Smooth muscle cell (in vitro differentiated cells): ENCODE data around the gene LDLRAD3. TPM values are rescaled to one million over a fixed set of nuclear protein-coding genes. Genes with fewer than 3 reads are reported as not detected.

Source experiments
- DNase-seq: peaks from one replicate; lab custom pipeline; 2025; ENCODE audit not compliant: unreplicated experiment; lab: John Stamatoyannopoulos, UW
- H2AFZ ChIP-seq: fragments of 200-600 bp; sonication (generic); 2 replicates; pipeline ENCODE4 v1.6.0; 2016; ENCODE audit warnings: antibody characterized with exemption, low read depth, mild to moderate bottlenecking
- H3F3A ChIP-seq: fragments of 200-600 bp; sonication (generic); 2 replicates; pipeline ENCODE4 v1.6.0; 2017; ENCODE audit warnings: antibody characterized with exemption, low read depth
- H3K27ac ChIP-seq: fragments of 200-600 bp; sonication (generic); 2 replicates; pipeline ENCODE4 v1.5.1; 2016; ENCODE audit warnings: low read depth, mild to moderate bottlenecking
- H3K27me3 ChIP-seq: fragments of 200-600 bp; sonication (generic); 2 replicates; pipeline ENCODE4 v1.6.1; 2016; ENCODE audit warnings: low read depth, mild to moderate bottlenecking
- H3K36me3 ChIP-seq: fragments of 200-600 bp; sonication (generic); 2 replicates; pipeline ENCODE4 v1.5.1; 2016; ENCODE audit warnings: low read depth
- H3K4me1 ChIP-seq: fragments of 200-600 bp; sonication (generic); 2 replicates; pipeline ENCODE4 v1.5.1; 2016; ENCODE audit warnings: low read depth
- H3K4me2 ChIP-seq: fragments of 200-600 bp; sonication (generic); 2 replicates; pipeline ENCODE4 v1.6.0; 2016; ENCODE audit warnings: mild to moderate bottlenecking
- H3K4me3 ChIP-seq: fragments of 200-600 bp; sonication (generic); 2 replicates; pipeline ENCODE4 v1.5.1; 2016; ENCODE audit warnings: mild to moderate bottlenecking
- H3K79me2 ChIP-seq: fragments of 200-600 bp; sonication (generic); 2 replicates; pipeline ENCODE4 v1.6.0; 2016; ENCODE audit warnings: low read depth, mild to moderate bottlenecking
- H3K9ac ChIP-seq: fragments of 200-600 bp; sonication (generic); 2 replicates; pipeline ENCODE4 v1.6.0; 2016; ENCODE audit warnings: low read depth
- H3K9me3 ChIP-seq: fragments of 200-600 bp; sonication (generic); replicated peaks from 2 replicates; pipeline ENCODE4 v1.5.1; 2016; ENCODE audit warnings: low read depth
- H4K20me1 ChIP-seq: fragments of 200-600 bp; sonication (generic); 2 replicates; pipeline ENCODE4 v1.6.0; 2016; ENCODE audit warnings: low read depth
- WGBS: methylation state at CpG from one replicate; pipeline ENCODE4 v1.1.7; 2016; ENCODE audit warnings: low lambda C conversion rate; 5-methylcytosine and 5-hydroxymethylcytosine counted together
- polyA plus RNA-seq: library from polyadenylated mRNA; unstranded; fragments of >200 nt; fragmentation: Nextera tagmentation; extraction: Ambion mirVana; gene quantifications from 2 replicates; pipeline ENCODE4 v1.2.1, GENCODE V29; 2016
- total RNA-seq: library from RNA; depleted of rRNA; stranded (reverse); fragments of >200 nt; gene quantifications from 2 replicates; pipeline ENCODE4 v1.2.3, GENCODE V29; 2014
- TF ChIP-seq, protein P1 (sequence below): fragments of 200-600 bp; sonication (generic); IDR thresholded peaks from 2 replicates; pipeline ENCODE4 v1.5.1; 2017; ENCODE audit warnings: borderline replicate concordance, mild to moderate bottlenecking, antibody characterized with exemption; ENCODE audit not compliant: insufficient read depth, poor library complexity, severe bottlenecking

Gene LDLRAD3
- total and polyA plus RNA-seq, 2 experiments from 2014 or later = 6.1 to 10.0 TPM

- Histone ChIP-seq H3K4me2 (no peak overlapping the region), H3K9me3 (no peaks in the 10 kb centered on the region), H3K9ac (no peak overlapping the region), H3K27me3 (peaks cover 11% of the 10 kb centered on the region), H3K36me3 (no peaks in the 10 kb centered on the region), H3K4me1 (peaks cover 9% of the 10 kb centered on the region), H3K4me3 (no peak overlapping the region), H3F3A (no peaks in the 10 kb centered on the region), H2AFZ (no peak overlapping the region), H4K20me1 (peaks cover 30% of the 10 kb centered on the region), H3K27ac (no peak overlapping the region), H3K79me2 (peaks cover 17% of the 10 kb centered on the region)
- DNase-seq = no peak
- TF ChIP-seq, protein P1, sequence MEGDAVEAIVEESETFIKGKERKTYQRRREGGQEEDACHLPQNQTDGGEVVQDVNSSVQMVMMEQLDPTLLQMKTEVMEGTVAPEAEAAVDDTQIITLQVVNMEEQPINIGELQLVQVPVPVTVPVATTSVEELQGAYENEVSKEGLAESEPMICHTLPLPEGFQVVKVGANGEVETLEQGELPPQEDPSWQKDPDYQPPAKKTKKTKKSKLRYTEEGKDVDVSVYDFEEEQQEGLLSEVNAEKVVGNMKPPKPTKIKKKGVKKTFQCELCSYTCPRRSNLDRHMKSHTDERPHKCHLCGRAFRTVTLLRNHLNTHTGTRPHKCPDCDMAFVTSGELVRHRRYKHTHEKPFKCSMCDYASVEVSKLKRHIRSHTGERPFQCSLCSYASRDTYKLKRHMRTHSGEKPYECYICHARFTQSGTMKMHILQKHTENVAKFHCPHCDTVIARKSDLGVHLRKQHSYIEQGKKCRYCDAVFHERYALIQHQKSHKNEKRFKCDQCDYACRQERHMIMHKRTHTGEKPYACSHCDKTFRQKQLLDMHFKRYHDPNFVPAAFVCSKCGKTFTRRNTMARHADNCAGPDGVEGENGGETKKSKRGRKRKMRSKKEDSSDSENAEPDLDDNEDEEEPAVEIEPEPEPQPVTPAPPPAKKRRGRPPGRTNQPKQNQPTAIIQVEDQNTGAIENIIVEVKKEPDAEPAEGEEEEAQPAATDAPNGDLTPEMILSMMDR = no peak
- WGBS = 92% methylated on average over 8 of the region's 8 CpGs
These were observed 70.4 kb downstream of the LDLRAD3 start for GRCh38 chr11:36013950-36014897.

DNA sequence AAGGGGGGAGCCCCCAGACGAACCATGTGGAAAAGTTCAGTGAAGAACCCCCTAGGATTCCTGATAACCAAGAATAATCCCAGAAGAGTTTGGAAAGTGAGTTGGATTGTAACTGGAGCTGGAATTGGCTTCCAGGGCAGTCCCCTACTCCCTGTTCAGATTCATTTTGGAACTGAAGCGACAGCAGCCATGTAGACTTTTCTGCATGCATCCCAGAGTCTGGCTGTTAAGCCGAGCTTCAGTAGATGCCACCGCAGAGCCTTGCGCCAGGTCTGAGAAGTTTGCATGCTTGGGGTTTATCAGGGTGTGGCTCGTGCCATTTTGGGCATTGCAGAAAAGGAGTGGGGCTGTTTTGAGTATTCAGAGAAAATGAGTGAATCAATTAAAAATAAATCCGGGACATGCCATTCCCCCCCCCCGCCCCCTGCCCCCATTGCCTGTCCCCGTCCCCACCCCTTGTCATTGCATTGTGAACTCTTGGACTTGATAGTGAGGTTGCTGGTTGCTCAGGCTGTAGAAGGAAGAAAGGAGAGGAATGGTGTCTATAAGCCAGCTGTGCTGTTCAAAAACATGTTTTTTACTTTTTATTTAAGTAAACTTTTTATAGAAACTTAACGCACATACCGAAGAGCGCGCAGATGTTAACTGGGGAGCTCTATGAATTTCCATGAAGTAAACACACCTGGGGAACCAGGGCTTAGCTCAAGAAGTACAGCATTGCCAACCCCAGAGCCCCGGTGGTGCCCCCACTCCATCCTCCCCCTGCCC, 71.2 kb downstream of the LDLRAD3 start:
- peaks cover 24% of the 10 kb centered on the region for H3K79me2 ChIP-seq
- DNase-seq = no peak
- peaks cover 2% of the 10 kb centered on the region for H3K4me1 ChIP-seq
- no peaks in the 10 kb centered on the region for H3F3A ChIP-seq
- no peak overlapping the region for H3K4me3 ChIP-seq
- TF ChIP-seq, protein P1 = no peak
- H4K20me1 ChIP-seq = peaks cover 31% of the 10 kb centered on the region
- H3K9ac ChIP-seq = no peak overlapping the region
- no peak overlapping the region for H2AFZ ChIP-seq
- H3K27ac ChIP-seq = no peak overlapping the region
- no peak overlapping the region for H3K4me2 ChIP-seq
- WGBS = 95% methylated on average over 14 of the region's 14 CpGs
- no peaks in the 10 kb centered on the region for H3K36me3 ChIP-seq
- H3K9me3 ChIP-seq = no peaks in the 10 kb centered on the region
- peaks cover 19% of the 10 kb centered on the region for H3K27me3 ChIP-seq

DNA sequence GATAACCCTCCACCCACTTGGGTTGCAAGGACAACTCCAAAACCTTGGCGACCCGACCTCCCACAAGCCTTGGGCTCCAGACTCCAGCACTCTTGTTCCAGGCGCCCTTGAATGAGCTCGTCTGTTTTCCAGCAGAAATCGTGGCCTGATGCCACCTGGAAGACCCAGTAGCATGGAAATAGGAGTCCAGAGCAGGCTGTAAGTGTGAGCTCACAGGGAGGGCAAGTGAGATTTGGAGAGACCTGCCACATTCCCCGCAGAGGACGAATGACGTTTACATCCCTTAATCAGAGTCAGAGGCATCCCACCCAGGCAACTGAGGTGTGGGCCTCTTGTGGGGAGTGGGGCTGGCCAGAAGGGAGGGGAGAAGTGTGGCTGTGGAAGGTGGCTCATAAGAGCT, 71.9 kb downstream of the LDLRAD3 start:
- WGBS = 88% methylated on average over 8 of the region's 8 CpGs
- no peak for DNase-seq
- Histone ChIP-seq H3K4me3 (no peak overlapping the region), H3K4me1 (no peaks in the 10 kb centered on the region), H3K9me3 (no peaks in the 10 kb centered on the region), H4K20me1 (peaks cover 26% of the 10 kb centered on the region), H3K4me2 (no peak overlapping the region), H3F3A (no peaks in the 10 kb centered on the region), H3K36me3 (no peaks in the 10 kb centered on the region), H3K9ac (no peak overlapping the region), H3K79me2 (peaks cover 24% of the 10 kb centered on the region), H3K27ac (no peak overlapping the region), H3K27me3 (peaks cover 26% of the 10 kb centered on the region), H2AFZ (no peak overlapping the region)
- TF ChIP-seq, protein P1 = no peak
